Measurements from ENCODE around the gene NUDT17. TPM values are rescaled to one million over a fixed set of nuclear protein-coding genes. Genes with fewer than 3 reads are reported as not detected.

The NUDT17 gene
- total RNA-seq, 1 donor from 2014 or later, result 11.9 TPM

GRCh38 chr1:145858238-145858900 is 12.9 kb downstream of the NUDT17 start:
- DNase-seq (ENCODE audit: low spot score), result peak; percentile 89
- Mint-ChIP-seq H3K9me3 (no peaks in the 10 kb centered on the region), H3K4me3 (peak overlapping the region; percentile 98), H3K27me3 (ENCODE audit: insufficient read depth, low read depth) (peaks cover 1% of the 10 kb centered on the region), H3K4me1 (peaks cover 10% of the 10 kb centered on the region), H3K27ac (no peak overlapping the region), H3K36me3 (peaks cover 30% of the 10 kb centered on the region)
- Histone ChIP-seq H3F3A (ENCODE audit: low read depth) (peaks cover 22% of the 10 kb centered on the region), H3K4me3 (peak overlapping the region; percentile 95), H3K79me2 (ENCODE audit: low read depth) (peaks cover 15% of the 10 kb centered on the region), H3K9ac (no peak overlapping the region), H3K27ac (no peak overlapping the region), H3K36me3 (no peaks in the 10 kb centered on the region), H3K4me1 (no peaks in the 10 kb centered on the region), H3K27me3 (no peaks in the 10 kb centered on the region), H3K4me2 (peak overlapping the region; percentile 80), H3K9me3 (ENCODE audit: low read depth) (no peaks in the 10 kb centered on the region), H2AFZ (replicated peaks) (peak overlapping the region; percentile 90), H4K20me1 (ENCODE audit: low read depth) (no peaks in the 10 kb centered on the region)
- TF ChIP-seq CTCF (IDR thresholded peaks at IDR 0.05) (no peak), EZH2 (IDR thresholded peaks at IDR 0.05) (no peak), EZH2phosphoT487 (IDR thresholded peaks at IDR 0.05) (no peak)

GRCh38 chr1:145858901-145859490 is 13.6 kb downstream of the NUDT17 start, which contains the start of gene PIAS3:
PIAS3 (minus strand) TSS chr1:145859081; CDS start chr1:145858990, 91 bp downstream.
- DNase-seq (ENCODE audit: low spot score), result peak; percentile 98
- H4K20me1 ChIP-seq (ENCODE audit: low read depth), result no peaks in the 10 kb centered on the region
- H3K79me2 ChIP-seq (ENCODE audit: low read depth), result peaks cover 15% of the 10 kb centered on the region
- H3K27ac Mint-ChIP-seq, result peak within 1 kb of the TSS; percentile 76
- peak; percentile 49 for TF ChIP-seq EZH2 (IDR thresholded peaks at IDR 0.05)
- TF ChIP-seq CTCF (IDR thresholded peaks at IDR 0.05), result no peak
- peak within 1 kb of the TSS; percentile 98 for H3K4me3 Mint-ChIP-seq
- H3K27me3 ChIP-seq, result no peaks in the 10 kb centered on the region
- peak within 1 kb of the TSS; percentile 95 for H3K4me3 ChIP-seq
- H3K4me1 ChIP-seq, result no peaks in the 10 kb centered on the region
- no peaks in the 10 kb centered on the region for H3K9me3 Mint-ChIP-seq
- peak within 1 kb of the TSS; percentile 90 for H2AFZ ChIP-seq (replicated peaks)
- peaks cover 10% of the 10 kb centered on the region for H3K4me1 Mint-ChIP-seq
- H3K4me2 ChIP-seq, result peak within 1 kb of the TSS; percentile 80
- H3K36me3 Mint-ChIP-seq, result peaks cover 26% of the 10 kb centered on the region
- peaks cover 22% of the 10 kb centered on the region for H3F3A ChIP-seq (ENCODE audit: low read depth)
- peaks cover 6% of the 10 kb centered on the region for H3K27me3 Mint-ChIP-seq (ENCODE audit: insufficient read depth, low read depth)
- H3K27ac ChIP-seq, result no peak within 1 kb of the TSS
- peak within 1 kb of the TSS; percentile 19 for H3K9ac ChIP-seq
- H3K36me3 ChIP-seq, result no peaks in the 10 kb centered on the region
- H3K9me3 ChIP-seq (ENCODE audit: low read depth), result no peaks in the 10 kb centered on the region

GRCh38 chr1:145859491-145860023 is 14.1 kb downstream of the NUDT17 start:
- no peaks in the 10 kb centered on the region for H3K9me3 Mint-ChIP-seq
- H3K27ac Mint-ChIP-seq, result peak overlapping the region; percentile 76
- peak overlapping the region; percentile 64 for H2AFZ ChIP-seq (replicated peaks)
- no peaks in the 10 kb centered on the region for H3K36me3 ChIP-seq
- H3K27me3 Mint-ChIP-seq (ENCODE audit: insufficient read depth, low read depth), result peaks cover 8% of the 10 kb centered on the region
- H3K9ac ChIP-seq, result peak overlapping the region; percentile 19
- TF ChIP-seq EZH2phosphoT487 (IDR thresholded peaks at IDR 0.05), result no peak
- TF ChIP-seq CTCF (IDR thresholded peaks at IDR 0.05), result no peak
- TF ChIP-seq EZH2 (IDR thresholded peaks at IDR 0.05), result no peak
- no peaks in the 10 kb centered on the region for H4K20me1 ChIP-seq (ENCODE audit: low read depth)
- no peaks in the 10 kb centered on the region for H3K4me1 ChIP-seq
- H3K27ac ChIP-seq, result no peak overlapping the region
- H3K27me3 ChIP-seq, result no peaks in the 10 kb centered on the region
- peaks cover 22% of the 10 kb centered on the region for H3F3A ChIP-seq (ENCODE audit: low read depth)
- no peaks in the 10 kb centered on the region for H3K9me3 ChIP-seq (ENCODE audit: low read depth)
- H3K79me2 ChIP-seq (ENCODE audit: low read depth), result peaks cover 15% of the 10 kb centered on the region
- peak overlapping the region; percentile 98 for H3K4me3 Mint-ChIP-seq
- H3K4me1 Mint-ChIP-seq, result peaks cover 10% of the 10 kb centered on the region
- peaks cover 20% of the 10 kb centered on the region for H3K36me3 Mint-ChIP-seq
- peak overlapping the region; percentile 80 for H3K4me2 ChIP-seq
- H3K4me3 ChIP-seq, result peak overlapping the region; percentile 95
- DNase-seq (ENCODE audit: low spot score), result peak; percentile 93
